NOMO-1 treated with dmso at 0.1 percent for 144 hours (cell line): ENCODE measurements around the gene IFNL4.
"Not testable (repeated sequence)": the region's sequence is repeated elsewhere in the genome, so short reads cannot be mapped to it uniquely, and the experiment has no call there.

ENCODE experiments used
- DNase-seq: peaks from one replicate; lab custom pipeline; 2025; ENCODE audit not compliant: unreplicated experiment; lab: John Stamatoyannopoulos, UW

IFNL4 gene

DNA sequence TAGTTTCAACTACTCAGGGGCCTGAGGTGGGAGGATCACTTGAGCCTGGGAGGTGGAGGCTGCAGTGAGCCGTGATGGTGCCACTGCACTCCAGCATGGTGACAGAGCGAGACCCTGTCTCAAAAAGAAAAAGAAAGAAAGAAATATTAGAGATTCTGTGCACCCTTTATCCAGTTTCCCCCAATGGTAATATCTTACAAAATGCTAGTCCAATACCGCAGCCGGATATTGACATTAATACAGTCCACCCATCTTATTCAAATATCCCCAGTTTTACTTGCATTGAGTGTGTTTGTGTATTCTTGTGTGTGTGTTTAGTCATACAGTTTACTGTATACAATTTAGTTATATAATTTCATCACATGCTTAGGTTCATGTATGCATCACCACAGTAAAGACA, 8.6 kb upstream of the IFNL4 start:
- no peak for DNase-seq

DNA sequence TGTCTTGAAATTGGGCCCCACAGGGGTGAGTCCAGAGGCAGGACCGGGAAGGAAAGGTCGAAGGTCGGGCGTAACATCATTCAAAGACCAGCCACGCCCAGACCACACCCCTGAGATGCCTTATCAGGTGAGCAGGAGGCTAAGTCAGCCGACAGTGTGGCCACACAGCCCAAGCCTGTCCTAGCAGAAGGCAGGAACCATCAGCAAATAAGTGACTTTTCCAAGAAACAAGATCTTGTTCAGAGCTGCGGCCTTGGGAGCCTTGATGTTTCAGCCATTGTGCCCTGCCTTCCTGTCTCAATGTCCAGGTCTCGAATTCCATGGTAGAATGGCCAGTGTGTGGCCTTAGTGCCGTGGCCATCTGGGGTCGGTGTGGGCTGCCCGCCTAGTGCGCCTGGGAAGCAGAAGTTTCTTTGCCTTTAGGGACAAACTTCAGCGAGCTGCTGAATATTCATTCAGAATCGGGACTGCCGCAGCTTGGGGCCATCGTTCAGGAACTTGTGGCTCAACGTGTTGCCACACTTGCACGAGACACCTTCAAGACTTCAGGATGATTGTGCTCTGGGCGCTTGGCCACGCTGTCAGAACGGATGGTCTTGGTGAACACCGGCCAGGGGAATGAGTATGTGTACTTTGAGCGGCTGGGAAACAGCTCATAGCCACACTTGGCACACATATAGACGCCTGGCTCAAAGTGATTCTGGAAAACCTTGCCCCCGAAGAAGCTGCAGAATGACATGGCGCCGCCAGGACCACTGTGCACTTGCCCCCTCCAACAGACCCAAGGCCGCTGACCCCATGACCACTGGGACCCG, 6.1 kb upstream of the IFNL4 start:
- DNase-seq = no peak

DNA sequence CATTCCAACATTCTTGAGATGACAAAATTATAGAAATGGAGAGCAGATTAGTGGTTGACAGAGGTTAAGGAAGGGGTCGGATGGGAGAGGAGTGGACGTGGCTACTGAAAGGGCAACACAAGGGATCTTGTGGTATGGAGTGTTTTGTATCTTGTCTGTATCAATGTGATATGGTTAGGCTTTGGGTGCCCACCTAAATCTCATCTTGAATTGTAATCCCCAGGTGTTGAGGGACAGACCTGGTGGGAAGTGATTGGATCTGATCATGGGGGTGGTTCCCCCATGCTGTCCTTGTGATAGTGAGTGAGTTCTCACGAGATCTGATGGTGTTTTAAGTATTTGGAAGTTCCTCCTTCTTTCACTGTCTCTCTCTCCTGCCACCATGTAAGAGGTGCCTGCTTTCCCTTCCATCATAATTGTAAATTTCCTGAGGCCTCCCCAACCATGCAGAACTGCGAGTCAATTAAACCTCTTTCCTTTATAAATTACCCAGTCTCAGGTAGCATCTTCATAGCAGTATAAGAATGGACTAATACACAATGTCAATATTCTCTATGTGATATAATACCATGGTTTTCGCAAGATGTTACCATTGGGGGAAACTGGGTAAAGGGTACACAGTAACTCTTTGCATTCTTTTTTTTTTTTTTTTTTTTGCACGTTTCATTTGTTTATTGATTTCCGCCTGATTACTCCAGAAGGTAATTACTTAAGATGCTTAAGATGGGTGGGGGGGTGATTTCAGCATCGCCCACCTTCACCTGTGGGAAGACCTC, 4.9 kb upstream of the IFNL4 start:
- DNase-seq = no peak

DNA sequence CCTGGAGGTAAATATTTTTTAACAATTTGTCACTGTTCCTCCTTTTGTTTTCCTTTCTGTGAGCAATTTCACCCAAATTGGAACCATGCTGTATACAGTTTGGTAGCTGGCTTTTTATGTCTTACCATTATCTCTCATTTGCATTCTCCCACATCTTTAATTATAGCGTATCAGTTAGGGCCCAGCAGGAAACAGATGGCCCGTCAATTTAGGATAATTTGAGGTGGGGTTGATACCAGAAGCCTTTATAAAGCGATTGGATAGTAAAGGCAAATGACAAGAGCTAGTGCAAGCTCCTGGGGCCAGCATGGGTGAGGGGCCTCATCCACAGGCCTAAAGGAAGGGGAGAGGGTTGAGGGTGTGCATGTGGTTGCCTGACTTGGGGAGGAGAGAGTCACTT, 3.8 kb upstream of the IFNL4 start:
- no peak for DNase-seq

DNA sequence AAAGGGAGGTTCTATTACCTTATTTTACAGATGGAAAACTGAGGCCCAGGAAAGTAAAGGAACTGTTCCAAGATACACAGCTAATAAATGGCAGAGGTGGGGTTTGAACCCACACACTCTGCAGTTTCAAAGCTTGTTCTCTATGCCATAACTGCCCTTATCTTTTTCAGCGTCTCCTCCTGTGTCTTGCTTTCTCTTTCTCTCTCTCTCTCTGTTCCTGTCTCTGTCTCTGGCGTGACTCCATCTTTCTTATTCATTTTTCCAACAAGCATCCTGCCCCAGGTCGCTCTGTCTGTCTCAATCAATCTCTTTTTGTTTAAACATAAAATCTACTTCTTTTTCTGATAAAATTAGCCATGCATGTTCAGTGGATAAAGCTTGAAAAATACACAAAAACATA, 3.2 kb upstream of the IFNL4 start:
- DNase-seq = no peak

DNA sequence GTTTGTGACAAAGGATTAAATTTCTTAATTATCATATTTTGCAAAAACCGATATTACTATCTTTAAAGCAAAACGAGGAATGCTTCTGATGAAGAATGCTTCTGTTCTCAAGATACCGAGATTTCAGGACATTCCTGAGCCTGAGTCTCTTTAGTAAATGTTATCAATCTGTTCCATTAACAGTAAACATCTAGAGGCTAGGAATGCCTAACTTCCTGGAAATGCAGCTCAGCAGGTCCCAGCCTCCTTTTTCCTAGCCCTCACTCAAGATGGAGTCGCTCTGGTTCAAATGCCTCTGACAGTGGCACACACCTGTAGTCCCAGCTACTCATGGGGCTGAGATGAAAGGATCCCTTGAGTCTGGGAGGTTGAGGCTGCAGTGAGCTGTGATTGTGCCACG, 2.4 kb upstream of the IFNL4 start:
- no peak for DNase-seq

DNA sequence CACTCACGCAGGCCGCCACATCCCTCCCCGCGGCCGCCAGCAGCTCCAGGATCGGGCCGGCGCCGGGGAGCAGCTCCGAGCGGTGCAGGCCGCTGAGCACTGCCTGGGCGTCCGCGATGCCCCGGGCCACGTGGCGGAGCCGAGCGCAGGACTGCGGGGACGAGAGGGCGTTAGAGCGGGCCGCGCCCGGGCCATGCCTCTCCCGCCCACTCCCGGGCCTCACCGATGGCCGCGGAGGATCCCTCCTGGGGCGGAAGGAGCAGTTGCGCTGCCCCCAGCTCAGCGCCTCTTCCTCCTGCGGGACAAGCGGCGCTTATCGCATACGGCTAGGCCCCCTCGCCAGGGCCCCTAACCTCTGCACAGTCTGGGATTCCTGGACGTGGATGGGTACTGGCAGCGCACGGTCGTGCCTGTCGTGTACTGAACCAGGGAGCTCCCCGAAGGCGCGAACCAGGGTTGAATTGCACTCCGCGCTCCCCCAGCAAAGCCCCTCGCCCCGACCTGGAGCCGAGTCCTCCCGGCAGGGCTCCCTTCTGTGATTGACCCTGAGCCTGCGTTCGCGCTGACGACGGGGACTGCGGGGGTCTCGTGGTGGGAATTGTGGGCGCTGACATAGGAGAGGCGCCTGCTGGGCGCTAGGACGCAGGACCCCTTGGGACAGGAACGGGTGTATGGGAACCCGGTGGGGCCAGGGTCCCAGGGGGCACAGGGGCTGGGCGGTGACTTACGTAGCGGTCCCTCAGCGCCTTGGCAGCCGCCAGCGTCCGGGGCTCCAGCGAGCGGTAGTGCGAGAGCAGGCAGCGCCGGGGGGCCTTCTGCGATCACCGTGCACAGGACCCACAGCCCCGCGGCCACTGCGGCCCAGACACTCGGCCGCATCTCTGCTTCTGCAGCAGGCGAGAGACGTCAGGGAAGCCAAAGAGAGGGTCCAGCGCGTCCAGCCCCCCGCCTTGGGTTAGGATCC, 673 bp downstream of the IFNL4 start:
- no peak for DNase-seq

DNA sequence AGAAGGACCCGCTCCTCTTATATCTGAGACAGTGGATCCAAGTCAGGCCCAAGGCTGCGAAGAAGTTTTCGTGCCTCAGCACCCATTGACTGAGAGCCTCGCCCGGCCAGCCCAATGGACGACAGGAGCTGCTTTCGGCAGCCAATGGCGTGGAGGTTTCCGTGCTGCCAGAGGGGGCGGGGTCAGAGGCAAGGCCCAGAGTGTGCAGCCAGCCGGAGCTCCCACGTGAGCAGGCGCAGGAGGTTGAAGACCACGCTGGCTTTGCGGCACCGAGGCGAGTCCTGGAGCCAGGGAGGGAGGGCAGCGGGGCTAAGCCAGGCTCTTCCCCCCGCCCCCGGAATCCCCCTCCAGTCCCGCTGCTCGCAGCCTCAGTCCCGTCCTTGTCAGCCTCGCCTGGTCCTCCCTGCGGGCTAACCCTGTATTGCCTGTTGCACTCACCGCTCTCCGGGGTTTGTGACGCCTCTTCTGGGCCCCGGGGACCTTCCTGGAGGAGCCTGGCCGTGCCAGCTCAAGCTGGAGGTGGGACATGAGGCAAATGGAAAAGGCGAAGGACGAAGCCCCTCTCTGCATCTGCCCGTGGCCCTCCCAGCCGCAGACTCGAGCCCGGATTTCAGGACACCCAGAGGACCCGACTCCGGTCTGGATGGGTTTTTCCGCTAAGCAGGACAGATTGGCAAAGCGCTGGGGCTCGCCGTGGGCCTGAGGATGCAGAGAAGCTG, 1.5 kb downstream of the IFNL4 start:
- no peak for DNase-seq

DNA sequence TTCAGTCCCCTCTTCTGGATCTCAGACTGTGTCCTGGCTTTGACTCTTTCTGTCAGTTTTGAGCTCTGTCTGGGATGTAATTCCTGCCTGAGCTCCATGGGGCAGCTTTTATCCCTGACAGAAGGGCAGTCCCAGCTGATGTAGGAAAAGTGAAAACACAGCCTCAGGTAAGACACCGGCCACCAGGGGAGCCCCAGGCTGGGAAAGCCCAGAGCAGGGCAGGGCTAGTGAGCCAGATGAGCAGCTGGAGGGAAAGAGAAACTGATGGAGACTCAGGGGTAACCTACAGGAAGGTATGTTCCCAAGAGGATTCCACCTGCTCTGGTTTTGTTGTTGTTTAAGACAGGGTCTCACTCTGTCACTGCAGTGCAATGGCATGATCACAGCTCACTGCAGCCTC, 3.5 kb downstream of the IFNL4 start:
- DNase-seq = not testable (repeated sequence)

DNA sequence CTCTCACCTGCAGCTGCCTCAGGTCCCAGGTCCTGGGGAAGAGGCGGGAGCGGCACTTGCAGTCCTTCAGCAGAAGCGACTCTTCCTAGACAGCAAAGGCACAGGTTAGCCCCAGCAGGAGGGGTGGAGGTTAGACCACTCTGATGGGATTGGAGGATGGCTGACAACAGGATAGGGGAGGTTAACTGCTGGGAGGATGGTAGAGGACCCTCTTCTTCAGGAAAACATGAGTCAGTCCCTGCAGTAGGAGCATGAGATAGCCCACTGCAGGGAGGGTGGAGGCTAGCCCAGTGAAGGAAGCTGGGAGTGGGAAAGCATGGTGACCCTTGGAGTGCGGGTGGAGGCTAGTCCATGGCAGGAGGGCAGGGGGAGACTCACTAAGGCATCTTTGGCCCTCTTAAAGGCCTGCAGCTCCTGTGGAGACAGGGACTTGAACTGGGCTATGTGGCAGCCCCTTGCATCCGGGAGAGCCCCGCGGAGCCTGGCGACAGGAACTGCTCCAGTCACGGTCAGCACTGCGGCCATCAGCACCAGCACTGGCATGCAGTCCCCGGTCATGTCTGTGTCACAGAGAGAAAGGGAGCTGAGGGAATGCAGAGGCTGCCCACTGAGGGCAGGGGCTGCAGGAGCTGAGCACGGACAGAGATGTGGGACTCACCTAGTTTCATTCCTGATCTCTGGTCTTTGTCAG, 4.1 kb downstream of the IFNL4 start, which contains the start of gene IFNL3:
Gene IFNL3 (minus strand): TSS at position 597 of the 691 bp plus-strand sequence. CDS start 39 bp downstream, at position 558.
- not testable (repeated sequence) for DNase-seq

DNA sequence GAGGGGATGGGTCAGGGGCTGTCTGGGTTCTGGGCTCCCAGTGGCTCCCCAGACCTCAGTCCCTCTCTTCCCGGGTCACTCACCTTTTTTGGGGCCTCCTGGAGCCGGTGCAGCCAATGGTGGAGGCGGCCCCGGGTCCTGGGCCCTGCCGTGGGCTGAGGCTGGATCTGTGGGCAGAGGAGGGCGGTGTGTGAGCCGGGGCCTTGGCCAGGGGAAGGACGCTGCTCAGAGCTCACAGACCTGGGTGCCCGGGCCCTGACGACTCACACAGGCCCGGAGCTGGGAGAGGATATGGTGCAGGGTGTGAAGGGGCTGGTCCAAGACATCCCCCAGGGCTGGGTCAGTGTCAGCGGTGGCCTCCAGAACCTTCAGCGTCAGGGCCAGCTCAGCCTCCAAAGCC, 4.9 kb downstream of the IFNL4 start:
- not testable (repeated sequence) for DNase-seq

DNA sequence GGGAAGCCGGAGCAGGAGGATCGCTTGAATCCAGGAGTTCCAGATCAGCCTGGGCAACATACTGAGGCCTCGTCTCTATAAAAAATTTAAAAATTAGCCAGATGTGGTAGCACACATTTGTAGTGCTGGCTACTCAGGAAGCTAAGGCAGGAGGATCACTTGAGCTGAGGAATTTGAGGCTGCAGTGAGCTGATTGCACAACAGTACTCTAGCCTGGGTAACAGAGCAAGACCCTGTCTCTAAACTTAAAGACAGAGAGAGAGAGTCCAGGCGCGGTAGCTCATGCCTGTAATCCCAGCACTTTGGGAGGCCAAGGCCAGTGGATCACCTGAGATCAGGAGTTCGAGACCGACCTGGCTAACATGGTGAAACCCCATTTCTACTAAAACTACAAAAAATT, 8.2 kb downstream of the IFNL4 start:
- no peak for DNase-seq

DNA sequence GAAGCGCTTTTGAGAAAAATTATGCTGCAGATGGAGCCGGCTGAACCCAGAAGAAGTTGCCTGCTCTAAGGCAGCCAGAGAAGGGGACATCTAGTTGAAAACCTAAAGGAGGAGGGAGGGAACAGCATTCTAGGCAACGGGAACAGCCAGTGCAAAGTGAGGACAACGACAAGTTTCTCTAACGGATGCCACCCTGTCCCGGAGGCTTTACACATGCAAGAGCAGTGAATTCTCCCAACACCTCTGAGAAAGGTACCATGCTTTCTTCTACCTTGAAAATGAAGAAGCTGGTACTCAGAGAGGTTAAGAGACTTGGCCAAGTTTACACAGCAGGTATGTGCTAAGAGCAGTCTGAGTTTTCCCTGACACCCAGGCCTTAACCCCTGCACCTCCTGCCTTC, 9.7 kb downstream of the IFNL4 start:
- DNase-seq = no peak

DNA sequence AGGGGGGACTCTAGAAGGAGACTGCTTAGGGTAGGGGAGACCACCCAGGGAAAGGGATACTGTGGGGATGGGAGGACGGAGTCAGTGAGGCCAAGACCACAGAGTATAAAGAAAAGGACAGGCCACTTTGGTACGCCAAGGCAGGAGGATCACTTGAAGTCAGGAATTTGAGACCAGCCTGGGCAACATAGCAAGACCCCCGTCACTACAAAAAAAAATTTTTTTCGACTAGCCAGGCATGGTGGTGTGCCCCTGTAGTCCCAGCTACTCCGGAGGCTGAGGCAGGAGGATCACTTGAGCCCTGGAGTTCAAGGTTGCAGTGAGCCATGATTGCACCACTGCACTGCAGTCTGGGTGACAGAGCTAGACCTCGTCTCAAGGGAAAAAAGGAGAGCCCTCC, 10.4 kb downstream of the IFNL4 start:
- DNase-seq = no peak

DNA sequence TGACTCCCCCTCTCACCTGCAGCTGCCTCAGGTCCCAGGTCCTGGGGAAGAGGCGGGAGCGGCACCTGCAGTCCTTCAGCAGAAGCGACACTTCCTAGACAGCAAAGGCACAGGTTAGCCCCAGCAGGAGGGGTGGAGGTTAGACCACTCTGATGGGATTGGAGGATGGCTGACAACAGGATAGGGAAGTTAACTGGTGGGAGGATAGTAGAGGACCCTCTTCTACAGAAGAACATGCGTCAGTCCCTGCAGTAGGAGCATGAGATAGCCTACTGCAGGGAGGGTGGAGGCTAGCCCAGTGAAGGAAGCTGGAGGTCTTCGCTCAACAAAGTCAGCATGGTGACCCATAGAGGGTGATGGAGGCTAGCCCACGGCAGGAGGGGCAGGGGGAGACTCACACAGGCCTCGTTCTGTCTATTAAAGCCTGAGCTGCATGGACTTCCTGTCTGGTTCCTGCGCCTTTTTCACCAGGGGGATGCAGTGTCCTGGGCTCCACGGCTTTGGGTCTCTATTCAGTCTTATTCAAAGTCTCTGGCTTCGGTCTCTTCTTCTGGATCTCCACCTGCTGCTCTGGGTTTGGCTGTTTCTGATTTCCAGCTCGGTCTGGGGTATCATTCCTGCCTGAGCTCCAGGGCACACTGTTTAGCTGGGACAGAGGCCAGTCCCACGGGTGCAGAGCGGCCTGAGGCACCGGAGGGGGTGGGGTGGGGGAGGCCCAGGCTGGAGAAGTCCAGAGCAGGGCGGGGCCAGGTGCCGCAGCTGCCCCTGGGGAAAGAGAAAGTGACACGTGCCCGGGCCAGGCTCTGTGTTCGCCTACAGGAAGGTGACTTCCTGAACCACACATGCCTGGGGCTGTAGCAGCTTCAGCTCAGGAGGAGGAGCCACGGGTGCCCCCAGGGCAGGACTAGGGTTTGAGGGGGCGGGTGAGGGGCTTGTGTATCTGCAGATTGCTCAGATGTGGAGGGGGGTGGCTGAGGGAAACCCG, 11.2 kb downstream of the IFNL4 start:
- no peak for DNase-seq

DNA sequence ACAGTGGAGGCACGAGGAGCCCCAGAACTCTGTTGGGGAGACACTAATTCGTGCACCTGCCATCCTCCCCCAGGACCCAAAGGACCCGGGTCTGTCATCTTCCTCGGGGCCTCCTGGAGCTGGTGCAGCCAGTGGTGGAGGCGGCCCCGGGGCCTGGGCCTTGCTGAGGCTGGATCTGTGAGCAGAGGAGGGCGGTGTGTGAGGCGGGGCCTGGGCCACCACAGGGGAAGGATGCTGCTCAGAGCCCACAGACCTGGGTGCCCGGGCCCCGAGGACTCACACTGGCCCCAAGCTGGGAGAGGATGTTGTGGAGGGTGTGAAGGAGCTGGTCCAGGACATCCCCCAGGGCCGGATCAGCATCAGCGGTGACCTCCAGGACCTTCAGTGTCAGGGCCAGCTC, 12.1 kb downstream of the IFNL4 start:
- DNase-seq = no peak

DNA sequence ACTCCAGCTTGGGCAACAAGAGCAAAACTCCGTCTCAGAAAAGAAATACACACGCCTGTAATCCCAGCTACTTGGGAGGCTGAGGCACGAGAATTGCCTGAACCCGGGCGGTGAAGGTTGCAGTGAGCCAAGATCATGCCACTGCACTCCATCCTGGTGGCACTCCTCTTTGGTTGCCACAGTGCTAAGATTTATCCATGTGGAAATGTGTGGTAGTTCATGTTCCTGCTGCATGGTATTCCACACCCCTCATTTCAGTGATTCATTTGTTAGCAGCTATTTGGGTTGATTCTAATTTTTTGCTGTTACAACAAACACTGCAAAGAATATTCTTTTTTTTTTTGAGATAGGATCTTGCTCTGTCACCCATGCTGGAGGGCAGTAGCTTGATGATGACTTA, 15.9 kb downstream of the IFNL4 start:
- DNase-seq = no peak

DNA sequence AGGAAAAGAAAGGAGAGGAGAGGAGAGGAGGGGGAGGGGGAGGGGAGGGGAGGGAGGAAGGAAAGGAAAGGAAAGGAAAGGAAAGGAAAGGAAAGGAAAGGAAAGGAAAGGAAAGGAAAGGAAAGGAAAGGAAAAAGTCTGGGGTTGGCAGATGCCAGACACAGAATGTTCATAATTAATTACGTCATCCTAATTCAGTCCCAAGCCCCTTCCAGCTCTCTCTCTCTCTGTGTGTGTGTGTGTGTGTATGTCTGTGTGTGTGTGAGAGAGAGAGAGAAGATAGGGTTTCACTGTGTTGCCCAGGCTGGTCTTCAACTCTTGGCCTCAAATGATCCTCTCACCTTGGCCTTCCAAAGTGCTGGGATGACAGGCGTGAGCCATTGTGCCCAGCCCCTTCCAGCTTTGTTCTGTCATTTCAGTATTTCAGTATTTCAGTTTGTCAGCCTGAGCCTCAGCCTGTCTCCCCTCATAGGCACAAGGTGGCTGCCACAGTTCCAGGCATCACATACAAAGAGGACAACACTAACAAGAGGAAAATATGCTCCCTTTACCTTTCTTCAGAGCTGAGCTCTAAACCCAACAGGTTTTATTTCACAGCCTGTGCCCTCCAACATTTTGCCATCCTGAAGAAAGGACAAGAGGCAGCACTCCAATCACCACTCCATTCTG, 18.4 kb downstream of the IFNL4 start:
- no peak for DNase-seq
